GM12864 (cell line): Measurements from ENCODE around the gene AGTR1.
"Not testable (repeated sequence)": the region's sequence is repeated elsewhere in the genome, so short reads cannot be mapped to it uniquely, and the experiment has no call there.

Experiments used
- DNase-seq: peaks from one replicate; pipeline ENCODE4 v3.0.0-alpha.2; 2011; ENCODE audit warnings: low read depth
- H3K4me3 ChIP-seq: 2 replicates; pipeline ENCODE4 v1.5.1; 2011; ENCODE audit warnings: mild to moderate bottlenecking, low read depth, low read length, control low read depth
- CTCF ChIP-seq: IDR thresholded peaks from 2 replicates; pipeline ENCODE4 v1.5.1; 2011; ENCODE audit warnings: low read depth, mild to moderate bottlenecking, moderate library complexity, low read length, control low read depth, inconsistent platforms; ENCODE audit errors: missing control alignments

The AGTR1 gene

DNA sequence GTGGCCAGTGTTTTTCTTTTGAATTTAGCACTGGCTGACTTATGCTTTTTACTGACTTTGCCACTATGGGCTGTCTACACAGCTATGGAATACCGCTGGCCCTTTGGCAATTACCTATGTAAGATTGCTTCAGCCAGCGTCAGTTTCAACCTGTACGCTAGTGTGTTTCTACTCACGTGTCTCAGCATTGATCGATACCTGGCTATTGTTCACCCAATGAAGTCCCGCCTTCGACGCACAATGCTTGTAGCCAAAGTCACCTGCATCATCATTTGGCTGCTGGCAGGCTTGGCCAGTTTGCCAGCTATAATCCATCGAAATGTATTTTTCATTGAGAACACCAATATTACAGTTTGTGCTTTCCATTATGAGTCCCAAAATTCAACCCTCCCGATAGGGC, 43.5 kb downstream of the AGTR1 start:
- no peak for DNase-seq
- no peak for TF ChIP-seq CTCF
- no peak overlapping the region for H3K4me3 ChIP-seq

GRCh38 chr3:148742118-148742517, 44.4 kb downstream of the AGTR1 start:
- DNase-seq, result no peak
- no peak overlapping the region for H3K4me3 ChIP-seq
- no peak for TF ChIP-seq CTCF

- DNase-seq, result no peak
- TF ChIP-seq CTCF, result no peak
- H3K4me3 ChIP-seq, result no peak overlapping the region
These were observed 48.4 kb downstream of the AGTR1 start for GRCh38 chr3:148746053-148746452.

GRCh38 chr3:148748283-148748682, 50.6 kb downstream of the AGTR1 start:
- no peak for TF ChIP-seq CTCF
- no peak for DNase-seq
- H3K4me3 ChIP-seq, result no peak overlapping the region

DNA sequence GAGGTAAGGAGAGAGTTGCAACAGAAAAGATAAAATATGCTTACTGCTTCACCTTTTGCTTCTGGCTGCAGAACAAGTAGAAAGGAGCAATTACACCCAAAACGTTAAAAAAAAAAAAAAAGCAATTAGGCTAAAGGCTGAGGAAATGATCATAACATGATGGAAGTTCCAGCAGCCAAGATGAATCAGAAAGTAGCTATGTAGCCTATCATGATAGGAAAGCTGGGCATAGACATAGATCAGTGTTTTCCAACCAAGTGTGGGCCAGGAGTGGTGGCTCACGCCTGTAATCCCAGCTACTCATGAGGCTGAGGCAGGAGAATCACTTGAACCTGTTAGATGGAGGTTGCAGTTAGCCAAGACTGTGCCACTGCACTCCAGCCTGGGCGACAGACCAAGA, 52.6 kb downstream of the AGTR1 start:
- no peak for DNase-seq
- no peak for TF ChIP-seq CTCF
- no peak overlapping the region for H3K4me3 ChIP-seq

DNA sequence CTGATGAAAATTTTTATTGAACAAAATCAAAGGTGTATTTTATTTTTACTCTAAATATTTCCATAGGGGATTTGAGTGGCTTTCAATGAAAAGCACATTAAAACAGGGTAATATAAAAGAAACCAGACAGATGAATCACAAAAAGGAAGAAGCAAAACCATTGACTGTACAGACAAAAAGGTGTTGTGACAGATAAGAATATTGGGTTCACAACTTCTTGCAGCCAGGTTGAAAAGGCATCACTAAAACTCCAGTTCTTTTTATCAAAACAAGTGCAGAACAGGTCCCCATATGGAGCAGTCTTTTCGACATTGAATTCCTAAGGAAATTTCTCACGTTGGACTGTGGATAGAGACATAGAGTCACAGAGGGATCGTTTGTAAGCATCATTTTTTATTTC, 53.8 kb downstream of the AGTR1 start:
- H3K4me3 ChIP-seq, result no peak overlapping the region
- no peak for TF ChIP-seq CTCF
- no peak for DNase-seq

- not testable (repeated sequence) for H3K4me3 ChIP-seq, DNase-seq
These were observed 55.7 kb downstream of the AGTR1 start for GRCh38 chr3:148753385-148753784.

- TF ChIP-seq CTCF, result no peak
- H3K4me3 ChIP-seq, result no peak overlapping the region
These were observed 57.9 kb downstream of the AGTR1 start for GRCh38 chr3:148755570-148755969.

More at GRCh38 chr3:148755570-148755969, 57.9 kb downstream of the AGTR1 start:
- no peak for DNase-seq
